ENCODE data around the gene HACE1. TPM values are rescaled to one million over a fixed set of nuclear protein-coding genes. Genes with fewer than 3 reads are reported as not detected.
"Not testable (repeated sequence)": the region's sequence is repeated elsewhere in the genome, so short reads cannot be mapped to it uniquely, and the experiment has no call there.

Gene HACE1
- total RNA-seq, 1 donor from 2014 or later: 23.6 TPM

- H3K36me3 Mint-ChIP-seq (ENCODE audit: insufficient read depth): peaks cover 36% of the 10 kb centered on the region
- H3K27me3 Mint-ChIP-seq: no peaks in the 10 kb centered on the region
- H3K4me3 Mint-ChIP-seq (ENCODE audit: low read depth): no peak overlapping the region
- no peak overlapping the region for H3K27ac Mint-ChIP-seq
- DNase-seq (ENCODE audit: low spot score, unreplicated experiment): no peak
- no peak for TF ChIP-seq CTCF (IDR thresholded peaks at IDR 0.05; ENCODE audit: unreplicated experiment)
- no peaks in the 10 kb centered on the region for H3K4me1 Mint-ChIP-seq (ENCODE audit: low read depth)
- peaks cover 12% of the 10 kb centered on the region for H3K9me3 Mint-ChIP-seq (ENCODE audit: low read depth)
These were observed 16.5 kb downstream of the HACE1 start for GRCh38 chr6:104843229-104843628.

- Mint-ChIP-seq H3K4me1 (ENCODE audit: low read depth) (peaks cover 12% of the 10 kb centered on the region), H3K36me3 (ENCODE audit: insufficient read depth) (peaks cover 40% of the 10 kb centered on the region), H3K27ac (no peak overlapping the region), H3K9me3 (ENCODE audit: low read depth) (peaks cover 17% of the 10 kb centered on the region), H3K27me3 (no peaks in the 10 kb centered on the region), H3K4me3 (ENCODE audit: low read depth) (no peak overlapping the region)
- no peak for DNase-seq (ENCODE audit: low spot score, unreplicated experiment)
- no peak for TF ChIP-seq CTCF (IDR thresholded peaks at IDR 0.05; ENCODE audit: unreplicated experiment)
These were observed 22.6 kb downstream of the HACE1 start for GRCh38 chr6:104837158-104837557.

DNA sequence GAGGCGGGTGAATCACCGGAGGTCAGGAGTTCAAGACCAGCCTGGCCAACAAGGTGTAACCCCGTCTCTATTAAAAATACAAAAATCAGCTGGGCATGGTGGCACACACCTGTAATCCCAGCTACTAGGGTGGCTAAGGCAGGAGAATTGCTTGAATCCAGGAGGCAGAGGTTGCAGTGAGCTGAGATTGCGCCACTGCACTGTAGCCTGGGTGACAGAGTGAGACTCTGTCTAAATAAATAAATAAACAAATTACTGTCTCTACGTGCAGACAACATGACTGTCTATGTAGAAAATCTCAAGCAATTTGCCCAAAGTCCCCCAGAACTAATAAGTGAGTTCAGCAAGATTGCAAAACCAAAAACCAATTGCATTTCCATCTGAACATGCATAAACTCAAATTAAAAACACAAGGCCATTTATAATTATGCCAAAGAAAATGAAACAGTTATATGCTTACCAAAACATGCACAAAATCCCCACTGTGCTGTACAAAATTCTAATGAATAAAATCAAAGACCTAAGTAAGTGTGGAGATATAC lies 23.2 kb downstream of the HACE1 start:
- not testable (repeated sequence) for H3K27ac Mint-ChIP-seq; H3K4me3 Mint-ChIP-seq (ENCODE audit: low read depth); DNase-seq (ENCODE audit: low spot score, unreplicated experiment); H3K27me3 Mint-ChIP-seq
- peaks cover 17% of the 10 kb centered on the region for H3K9me3 Mint-ChIP-seq (ENCODE audit: low read depth)
- H3K4me1 Mint-ChIP-seq (ENCODE audit: low read depth): peaks cover 12% of the 10 kb centered on the region
- H3K36me3 Mint-ChIP-seq (ENCODE audit: insufficient read depth): peaks cover 40% of the 10 kb centered on the region

GRCh38 chr6:104835782-104836181 lies 23.9 kb downstream of the HACE1 start:
- no peak overlapping the region for H3K27ac Mint-ChIP-seq
- peaks cover 17% of the 10 kb centered on the region for H3K9me3 Mint-ChIP-seq (ENCODE audit: low read depth)
- H3K36me3 Mint-ChIP-seq (ENCODE audit: insufficient read depth): peaks cover 43% of the 10 kb centered on the region
- H3K4me1 Mint-ChIP-seq (ENCODE audit: low read depth): peaks cover 12% of the 10 kb centered on the region
- H3K4me3 Mint-ChIP-seq (ENCODE audit: low read depth): no peak overlapping the region
- no peaks in the 10 kb centered on the region for H3K27me3 Mint-ChIP-seq
- no peak for DNase-seq (ENCODE audit: low spot score, unreplicated experiment)
- no peak for TF ChIP-seq CTCF (IDR thresholded peaks at IDR 0.05; ENCODE audit: unreplicated experiment)

DNA sequence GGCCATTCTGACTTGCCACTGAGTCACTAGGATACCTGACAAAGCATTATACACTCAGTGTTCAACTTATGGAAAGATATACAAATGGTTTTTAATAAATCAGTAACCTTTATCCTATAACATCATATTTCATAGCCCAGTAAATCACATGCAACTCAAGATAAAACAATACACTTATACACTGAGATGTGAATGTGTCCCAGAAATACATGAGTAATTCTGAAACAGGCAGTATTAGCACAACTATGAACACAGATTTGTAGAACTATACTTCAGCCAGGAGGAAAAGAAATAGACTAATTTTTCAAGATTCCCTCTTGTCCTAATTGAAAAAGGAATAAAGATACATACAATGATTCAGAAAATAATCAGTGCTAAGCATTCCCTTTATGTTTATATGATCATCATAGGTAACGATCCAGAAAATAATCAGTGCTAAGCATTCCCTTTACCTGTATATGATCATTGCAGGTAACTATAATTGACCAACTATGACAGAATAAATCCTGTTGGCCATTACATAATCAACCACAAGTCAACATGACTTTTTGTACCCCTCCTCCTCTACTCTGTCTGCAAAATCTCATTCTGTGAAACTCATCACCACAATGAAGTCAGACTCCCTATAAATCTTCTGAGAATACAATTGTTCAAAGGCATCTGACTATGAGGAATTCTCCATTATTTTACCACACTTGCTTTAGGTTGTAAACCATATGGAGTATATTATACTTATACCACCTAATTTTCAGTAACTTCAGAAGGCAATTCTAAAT lies 30.3 kb downstream of the HACE1 start:
- no peak for TF ChIP-seq CTCF (IDR thresholded peaks at IDR 0.05; ENCODE audit: unreplicated experiment)
- Mint-ChIP-seq H3K27me3 (no peaks in the 10 kb centered on the region), H3K27ac (no peak overlapping the region), H3K9me3 (ENCODE audit: low read depth) (peaks cover 7% of the 10 kb centered on the region), H3K4me3 (ENCODE audit: low read depth) (no peak overlapping the region), H3K36me3 (ENCODE audit: insufficient read depth) (peaks cover 27% of the 10 kb centered on the region), H3K4me1 (ENCODE audit: low read depth) (peaks cover 3% of the 10 kb centered on the region)
- no peak for DNase-seq (ENCODE audit: low spot score, unreplicated experiment)

GRCh38 chr6:104828478-104828877 lies 31.2 kb downstream of the HACE1 start:
- Mint-ChIP-seq H3K36me3 (ENCODE audit: insufficient read depth) (peaks cover 29% of the 10 kb centered on the region), H3K4me3 (ENCODE audit: low read depth) (no peak overlapping the region), H3K4me1 (ENCODE audit: low read depth) (no peaks in the 10 kb centered on the region), H3K27me3 (no peaks in the 10 kb centered on the region), H3K27ac (no peak overlapping the region), H3K9me3 (ENCODE audit: low read depth) (peaks cover 7% of the 10 kb centered on the region)
- TF ChIP-seq CTCF (IDR thresholded peaks at IDR 0.05; ENCODE audit: unreplicated experiment): no peak
- no peak for DNase-seq (ENCODE audit: low spot score, unreplicated experiment)

DNA sequence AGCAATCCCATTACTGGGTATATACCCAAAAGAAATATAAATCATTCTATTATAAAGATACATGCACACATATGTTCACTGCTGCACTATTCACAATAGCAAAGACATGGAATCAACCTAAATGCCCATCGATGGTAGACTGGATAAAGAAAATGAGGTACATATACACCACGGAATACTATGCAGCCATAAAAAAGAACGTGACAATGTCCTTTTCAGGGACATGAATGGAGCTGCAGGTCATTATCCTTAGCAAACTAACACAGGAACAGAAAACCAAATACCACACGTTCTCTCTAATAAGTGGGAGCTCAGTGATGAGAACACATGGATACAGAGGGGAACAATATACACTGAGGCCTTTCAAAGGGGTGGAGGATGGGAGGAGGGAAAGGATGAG lies 38.9 kb downstream of the HACE1 start:
- Mint-ChIP-seq H3K9me3 (ENCODE audit: low read depth) (peaks cover 18% of the 10 kb centered on the region), H3K36me3 (ENCODE audit: insufficient read depth) (peaks cover 32% of the 10 kb centered on the region)
- H3K27ac Mint-ChIP-seq; H3K4me1 Mint-ChIP-seq (ENCODE audit: low read depth); H3K4me3 Mint-ChIP-seq (ENCODE audit: low read depth); H3K27me3 Mint-ChIP-seq; DNase-seq (ENCODE audit: low spot score, unreplicated experiment): not testable (repeated sequence)
